B cell (primary cell): ENCODE data around the gene TRIM15. TPM values are rescaled to one million over a fixed set of nuclear protein-coding genes. Genes with fewer than 3 reads are reported as not detected.

Source experiments
- ATAC-seq: fragments of 200-7000 bp; cut with Tn5 transposase; one replicate; pipeline ENCODE4 v1.10.0; 2021; ENCODE audit warnings: low read depth, mild to moderate bottlenecking, moderate number of reproducible peaks, moderate library complexity
- CTCF ChIA-PET: fragments of 350-600 bp; sonication (Branson Sonifier 250); formaldehyde crosslinking; loops from one replicate; lab custom pipeline; 2021; ENCODE audit warnings: antibody characterized with exemption, inconsistent platforms; lab: Charles Lee
- POLR2A ChIA-PET: fragments of 350-600 bp; sonication (Branson Sonifier 250); formaldehyde crosslinking; loops from one replicate; lab custom pipeline; 2021; ENCODE audit warnings: antibody characterized with exemption; lab: Charles Lee
- DNase-seq: peaks from one replicate; pipeline ENCODE4 v3.0.0; 2013
- H2AFZ ChIP-seq: 2 replicates; pipeline ENCODE4 v1.6.1; 2012; ENCODE audit warnings: mild to moderate bottlenecking, low read depth, low read length; ENCODE audit not compliant: insufficient read depth, poor library complexity, severe bottlenecking
- H3K27ac ChIP-seq, 2 donors: 1 replicate in 1 of 2; 2 replicates in 1 of 2; pipeline ENCODE4 v1.5.1; 2012 to 2013; ENCODE audit warnings: low read length in 2 of 2, mild to moderate bottlenecking in 2 of 2, moderate library complexity in 1 of 2
- H3K27me3 ChIP-seq, 4 experiments: fragments of 200-600 bp in 1 of 4; sonication (generic) in 1 of 4; replicated peaks in 1 of 4; 1 replicate in 2 of 4; 2 replicates in 2 of 4; pipeline versions ENCODE4 v1.6.1 to v1.7.0; 2013 to 2016; ENCODE audit warnings: low read length in 3 of 4, mild to moderate bottlenecking in 2 of 4, mixed read lengths in 1 of 4, moderate library complexity in 1 of 4; ENCODE audit not compliant: insufficient read depth in 4 of 4, control insufficient read depth in 3 of 4; ENCODE audit errors: control extremely low read depth in 1 of 4
- H3K36me3 ChIP-seq, 2 experiments: replicated peaks in 1 of 2; 1 replicate in 1 of 2; 2 replicates in 1 of 2; pipeline versions ENCODE4 v1.6.1 to v1.7.1; 2013; ENCODE audit warnings: low read length in 1 of 2; ENCODE audit not compliant: insufficient read depth in 2 of 2, control insufficient read depth in 1 of 2; ENCODE audit errors: control extremely low read depth in 1 of 2, extremely low read depth in 1 of 2
- H3K4me1 ChIP-seq, 2 donors: fragments of 200-600 bp in 1 of 2; sonication (generic) in 1 of 2; 1 replicate in 1 of 2; 2 replicates in 1 of 2; pipeline versions ENCODE4 v1.5.1 to v1.6.1; 2013 to 2017; ENCODE audit warnings: low read length in 2 of 2; ENCODE audit not compliant: control insufficient read depth in 2 of 2, insufficient read depth in 2 of 2
- H3K4me2 ChIP-seq: replicated peaks from 2 replicates; pipeline ENCODE3; 2012; ENCODE audit warnings: mild to moderate bottlenecking, low read depth, low read length; ENCODE audit not compliant: poor library complexity, severe bottlenecking
- H3K4me3 ChIP-seq, 5 experiments: fragments of 200-600 bp in 1 of 5; sonication (generic) in 1 of 5; 1 replicate in 3 of 5; 2 replicates in 2 of 5; pipeline versions ENCODE4 v1.5.1 to v1.7.0; 2011 to 2016; ENCODE audit warnings: low read length in 4 of 5, mild to moderate bottlenecking in 4 of 5, low read depth in 2 of 5, control low read depth in 1 of 5, moderate library complexity in 1 of 5; ENCODE audit not compliant: insufficient read depth in 1 of 5; ENCODE audit errors: control extremely low read depth in 1 of 5, extremely low read depth in 1 of 5
- H3K79me2 ChIP-seq: fragments of 200-600 bp; sonication (generic); one replicate; pipeline ENCODE4 v1.6.0; 2016; ENCODE audit warnings: low read length; ENCODE audit not compliant: control insufficient read depth, insufficient read depth
- H3K9ac ChIP-seq: fragments of 200-600 bp; sonication (generic); 2 replicates; pipeline ENCODE4 v1.6.1; 2017; ENCODE audit warnings: mild to moderate bottlenecking, low read length, moderate library complexity
- H3K9me3 ChIP-seq, 3 donors: one replicate each; pipeline versions ENCODE4 v1.6.1 to v1.7.1; 2013; ENCODE audit warnings: low read length in 2 of 3; ENCODE audit not compliant: control insufficient read depth in 2 of 3, insufficient read depth in 1 of 3; ENCODE audit errors: control extremely low read depth in 1 of 3
- H4K20me1 ChIP-seq: 2 replicates; pipeline ENCODE4 v1.6.0; 2012; ENCODE audit warnings: mild to moderate bottlenecking, low read length; ENCODE audit not compliant: insufficient read depth, control insufficient read depth, poor library complexity, severe bottlenecking
- H3K27ac Mint-ChIP-seq: one replicate; pipeline ENCODE4 v1.8.0; 2021; ENCODE audit warnings: mixed read lengths
- H3K27me3 Mint-ChIP-seq: one replicate; pipeline ENCODE4 v1.8.0; 2021; ENCODE audit warnings: mixed read lengths
- H3K4me1 Mint-ChIP-seq: one replicate; pipeline ENCODE4 v1.8.0; 2021; ENCODE audit warnings: mixed read lengths
- H3K4me3 Mint-ChIP-seq: one replicate; pipeline ENCODE4 v1.8.0; 2021; ENCODE audit warnings: mixed read lengths
- H3K9me3 Mint-ChIP-seq: one replicate; pipeline ENCODE4 v1.8.0; 2022; ENCODE audit warnings: mixed read lengths; ENCODE audit not compliant: insufficient read depth
- EZH2 ChIP-seq: IDR thresholded peaks from 2 replicates; pipeline ENCODE4 v1.6.1; 2012; ENCODE audit warnings: borderline replicate concordance, low read depth, mild to moderate bottlenecking, moderate library complexity, low read length; ENCODE audit not compliant: insufficient read depth, poor library complexity, severe bottlenecking
- WGBS: methylation state at CpG from one replicate; pipeline ENCODE4 v1.1.5; 2013; ENCODE audit warnings: missing lambda C conversion rate; ENCODE audit not compliant: insufficient coverage; 5-methylcytosine and 5-hydroxymethylcytosine counted together
- intact Hi-C: fragments of 100-400 bp; cut with micrococcal nuclease; formaldehyde crosslinking; loops from one replicate; pipeline ENCODE4 v1.10.0; 2022
- polyA plus RNA-seq: library from polyadenylated mRNA; depleted of rRNA; stranded (reverse); fragments of >200 nt; gene quantifications from 2 replicates; pipeline ENCODE4 v1.2.3, GENCODE V29; 2012
- total RNA-seq, 2 donors: library from RNA; stranded (reverse); fragments of 120-200 nt in 1 of 2; gene quantifications; 1 replicate in 1 of 2; 2 replicates in 1 of 2; pipeline versions ENCODE4 v1.2.3 to v1.2.4, GENCODE V29; 2013 to 2022
- TF ChIP-seq, protein P1 (sequence below): fragments of 200-600 bp; IDR thresholded peaks from one replicate; pipeline ENCODE4 v1.8.0; 2022; ENCODE audit warnings: antibody characterized with exemption, mild to moderate bottlenecking

Gene TRIM15
- total and polyA plus RNA-seq, 2 donors (not counting 1 experiment from before 2014, with no cell fraction given), result not detected

DNA sequence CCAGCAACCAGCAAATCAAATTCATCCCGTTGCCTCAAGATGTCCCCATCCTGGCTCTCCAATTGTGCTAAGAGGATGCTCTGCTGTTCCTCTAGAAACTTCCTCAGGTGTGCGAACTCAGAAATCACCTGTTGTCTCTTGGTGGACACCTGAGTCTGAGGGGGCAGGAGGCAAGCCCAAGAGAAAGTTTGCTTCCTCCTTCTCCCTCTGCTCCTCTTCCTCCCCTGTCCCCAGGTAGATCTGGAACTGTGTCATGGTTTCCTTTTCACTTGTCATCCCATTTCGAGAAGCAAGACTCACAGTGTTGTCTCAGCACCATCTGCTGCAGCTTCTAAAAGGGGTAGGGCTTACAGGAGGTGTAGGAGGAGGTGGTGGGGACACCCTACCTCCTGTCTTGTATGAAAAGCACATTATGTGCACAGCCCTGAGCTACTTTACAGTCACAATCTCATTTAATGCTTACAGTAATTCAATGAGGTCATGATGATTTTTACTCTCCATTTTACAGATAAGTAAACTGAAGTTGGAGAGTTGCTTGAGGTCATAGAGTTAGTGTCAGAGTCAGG is 4.8 kb upstream of the TRIM15 start:
- no peak overlapping the region for H3K4me3 Mint-ChIP-seq

DNA sequence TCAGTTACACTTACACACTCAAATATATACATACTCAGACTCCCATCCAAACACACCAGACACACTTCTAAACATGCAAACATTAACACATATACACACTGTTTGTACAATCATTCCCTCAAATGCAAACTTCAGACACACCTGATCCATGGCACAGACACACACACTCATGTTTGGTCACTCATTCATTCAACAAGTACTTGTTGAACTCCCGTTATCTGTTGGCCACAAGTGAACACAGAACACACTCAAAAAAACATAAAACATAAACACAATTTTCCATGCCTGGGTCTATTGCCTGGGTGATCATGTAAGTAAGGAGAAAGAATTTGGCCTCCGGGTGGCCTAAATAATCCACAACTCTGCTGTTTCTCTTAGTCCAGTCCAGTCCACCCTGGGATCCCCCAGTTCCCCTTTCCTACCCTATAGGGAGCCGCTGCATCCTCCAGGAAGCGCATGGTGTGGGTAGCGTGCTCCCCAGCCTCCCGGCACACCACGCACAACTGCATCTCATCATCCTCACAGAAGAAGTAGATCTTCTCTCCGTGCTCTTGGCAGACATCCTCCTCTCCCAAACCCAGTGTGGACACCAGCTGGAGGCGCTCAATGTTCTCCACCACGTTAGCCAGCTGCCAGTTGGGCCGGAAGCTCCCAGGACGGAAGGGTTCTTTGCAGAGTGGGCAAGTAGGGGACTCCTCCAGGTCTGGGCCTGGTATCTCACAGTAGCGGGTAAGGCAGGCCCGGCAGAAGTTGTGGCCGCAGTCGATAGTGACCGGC is 3.1 kb upstream of the TRIM15 start:
- Histone ChIP-seq H3K79me2 (no peaks in the 10 kb centered on the region), H3K27me3 (peaks cover 0 to 22% (median 6%) of the 10 kb centered on the region in 4 experiments), H2AFZ (no peak overlapping the region), H3K36me3 (no peaks in the 10 kb centered on the region), H3K4me3 (no peak overlapping the region), H3K27ac (no peak overlapping the region), H4K20me1 (no peaks in the 10 kb centered on the region), H3K9me3 (peaks cover 0 to 3% (median 0%) of the 10 kb centered on the region in 3 donors), H3K4me2 (no peak overlapping the region), H3K9ac (no peak overlapping the region), H3K4me1 (no peaks in the 10 kb centered on the region)
- Mint-ChIP-seq H3K27ac (no peak overlapping the region), H3K4me1 (no peaks in the 10 kb centered on the region), H3K9me3 (no peaks in the 10 kb centered on the region), H3K4me3 (no peak overlapping the region), H3K27me3 (peaks cover 39% of the 10 kb centered on the region)
- CTCF ChIA-PET, result no interaction called here
- WGBS, result 95% methylated on average over 13 of the region's 17 CpGs
- intact Hi-C loops, result no loop called here
- POLR2A ChIA-PET, result no interaction called here
- DNase-seq (no peak), ATAC-seq (no peak)
- TF ChIP-seq, protein P1, sequence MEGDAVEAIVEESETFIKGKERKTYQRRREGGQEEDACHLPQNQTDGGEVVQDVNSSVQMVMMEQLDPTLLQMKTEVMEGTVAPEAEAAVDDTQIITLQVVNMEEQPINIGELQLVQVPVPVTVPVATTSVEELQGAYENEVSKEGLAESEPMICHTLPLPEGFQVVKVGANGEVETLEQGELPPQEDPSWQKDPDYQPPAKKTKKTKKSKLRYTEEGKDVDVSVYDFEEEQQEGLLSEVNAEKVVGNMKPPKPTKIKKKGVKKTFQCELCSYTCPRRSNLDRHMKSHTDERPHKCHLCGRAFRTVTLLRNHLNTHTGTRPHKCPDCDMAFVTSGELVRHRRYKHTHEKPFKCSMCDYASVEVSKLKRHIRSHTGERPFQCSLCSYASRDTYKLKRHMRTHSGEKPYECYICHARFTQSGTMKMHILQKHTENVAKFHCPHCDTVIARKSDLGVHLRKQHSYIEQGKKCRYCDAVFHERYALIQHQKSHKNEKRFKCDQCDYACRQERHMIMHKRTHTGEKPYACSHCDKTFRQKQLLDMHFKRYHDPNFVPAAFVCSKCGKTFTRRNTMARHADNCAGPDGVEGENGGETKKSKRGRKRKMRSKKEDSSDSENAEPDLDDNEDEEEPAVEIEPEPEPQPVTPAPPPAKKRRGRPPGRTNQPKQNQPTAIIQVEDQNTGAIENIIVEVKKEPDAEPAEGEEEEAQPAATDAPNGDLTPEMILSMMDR, result no peak
- TF ChIP-seq EZH2, result no peak

More for the DNA sequence above, 4.8 kb upstream of the TRIM15 start:
- TF ChIP-seq, protein P1, result no peak
- intact Hi-C loops, result no loop called here
- Histone ChIP-seq H4K20me1 (no peaks in the 10 kb centered on the region), H3K27ac (no peak overlapping the region), H3K79me2 (no peaks in the 10 kb centered on the region), H3K4me1 (no peaks in the 10 kb centered on the region), H3K27me3 (peaks cover 0 to 27% (median 10%) of the 10 kb centered on the region in 4 experiments), H3K9me3 (no peaks in the 10 kb centered on the region), H2AFZ (no peak overlapping the region), H3K4me2 (no peak overlapping the region), H3K9ac (no peak overlapping the region), H3K36me3 (no peaks in the 10 kb centered on the region), H3K4me3 (no peak overlapping the region)
- Mint-ChIP-seq H3K9me3 (no peaks in the 10 kb centered on the region), H3K27ac (no peak overlapping the region), H3K4me1 (no peaks in the 10 kb centered on the region), H3K27me3 (peaks cover 37% of the 10 kb centered on the region)
- POLR2A ChIA-PET, result no interaction called here
- DNase-seq (no peak), ATAC-seq (no peak)
- WGBS, result 100% methylated on average over 1 of the region's 3 CpGs
- CTCF ChIA-PET, result no interaction called here
